AG09319 (cell line): ENCODE results near the gene TGFBR2.

ENCODE experiments used
- DNase-seq: peaks from one replicate; pipeline ENCODE4 v3.0.0-alpha.2; 2010; ENCODE audit warnings: low read depth; ENCODE audit errors: extremely low read depth
- TF ChIP-seq, protein P1 (sequence below): IDR thresholded peaks from 2 replicates; pipeline ENCODE4 v1.5.1; 2011; ENCODE audit warnings: low read depth, mild to moderate bottlenecking, inconsistent platforms, low read length, moderate library complexity

TGFBR2 gene

DNA sequence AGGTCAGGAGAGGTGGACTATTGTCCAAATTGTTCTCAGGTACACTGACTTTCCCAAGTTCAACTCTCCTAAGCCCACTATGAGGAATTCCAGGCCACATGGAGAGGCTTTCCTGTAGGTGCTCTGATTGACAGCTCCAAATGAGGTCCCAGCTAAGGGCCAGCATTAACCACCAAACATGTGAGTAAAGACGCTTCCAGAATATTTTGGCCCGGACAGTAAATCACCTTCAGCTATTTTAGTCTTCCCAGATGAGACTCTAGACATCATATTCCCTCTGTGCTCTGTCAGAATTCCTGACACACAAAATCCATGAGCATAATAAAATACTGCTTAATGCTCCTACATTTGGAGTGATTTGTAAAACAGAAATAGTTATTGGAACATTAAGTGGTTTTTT, 135.5 kb downstream of the TGFBR2 start:
- no peak for DNase-seq
- TF ChIP-seq, protein P1, sequence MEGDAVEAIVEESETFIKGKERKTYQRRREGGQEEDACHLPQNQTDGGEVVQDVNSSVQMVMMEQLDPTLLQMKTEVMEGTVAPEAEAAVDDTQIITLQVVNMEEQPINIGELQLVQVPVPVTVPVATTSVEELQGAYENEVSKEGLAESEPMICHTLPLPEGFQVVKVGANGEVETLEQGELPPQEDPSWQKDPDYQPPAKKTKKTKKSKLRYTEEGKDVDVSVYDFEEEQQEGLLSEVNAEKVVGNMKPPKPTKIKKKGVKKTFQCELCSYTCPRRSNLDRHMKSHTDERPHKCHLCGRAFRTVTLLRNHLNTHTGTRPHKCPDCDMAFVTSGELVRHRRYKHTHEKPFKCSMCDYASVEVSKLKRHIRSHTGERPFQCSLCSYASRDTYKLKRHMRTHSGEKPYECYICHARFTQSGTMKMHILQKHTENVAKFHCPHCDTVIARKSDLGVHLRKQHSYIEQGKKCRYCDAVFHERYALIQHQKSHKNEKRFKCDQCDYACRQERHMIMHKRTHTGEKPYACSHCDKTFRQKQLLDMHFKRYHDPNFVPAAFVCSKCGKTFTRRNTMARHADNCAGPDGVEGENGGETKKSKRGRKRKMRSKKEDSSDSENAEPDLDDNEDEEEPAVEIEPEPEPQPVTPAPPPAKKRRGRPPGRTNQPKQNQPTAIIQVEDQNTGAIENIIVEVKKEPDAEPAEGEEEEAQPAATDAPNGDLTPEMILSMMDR: no peak

DNA sequence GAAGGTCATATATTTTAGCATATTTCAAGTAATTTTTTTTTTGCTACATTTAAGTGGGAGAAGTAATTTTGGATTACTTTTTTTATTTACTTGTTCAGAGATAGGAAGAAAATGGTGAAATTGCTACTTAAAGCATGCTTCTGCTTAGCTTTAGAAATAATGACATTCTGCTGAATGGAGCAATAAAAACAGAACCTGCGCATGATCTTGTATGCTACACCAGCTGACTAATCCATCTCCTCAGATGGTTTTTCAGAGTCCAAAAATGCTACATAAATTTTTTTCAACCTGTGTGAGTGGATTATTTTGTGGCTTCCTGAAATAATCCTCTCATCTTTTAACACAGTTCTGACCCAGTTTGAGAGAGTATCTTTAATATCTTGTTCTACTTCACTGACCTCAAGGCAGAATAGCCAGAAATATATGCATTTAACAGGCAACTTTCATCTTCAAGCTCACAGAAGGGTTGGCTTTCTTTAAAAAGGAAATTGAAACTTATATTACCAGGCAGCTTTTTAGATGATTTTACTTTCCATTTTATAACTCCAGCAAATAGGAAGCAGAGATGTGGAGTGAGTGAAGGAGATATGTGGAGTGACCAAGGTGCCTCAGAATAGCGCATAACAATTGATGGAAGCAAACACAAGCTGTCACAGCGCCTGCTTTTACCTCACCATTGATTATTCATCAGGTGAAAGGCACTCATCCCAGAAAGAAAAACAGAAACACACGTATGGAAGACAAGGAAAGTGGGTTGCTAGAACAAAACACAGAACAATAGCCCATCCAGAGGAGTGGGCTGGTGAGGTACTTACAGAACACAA, 136.6 kb downstream of the TGFBR2 start:
- TF ChIP-seq, protein P1: no peak
- DNase-seq: no peak
